HG02610 (cell line): ENCODE results near the gene NINL.
A peak's percentile ranks its signal among the peaks of the same experiment; 100 is the strongest.
"Not testable (repeated sequence)": the region's sequence is repeated elsewhere in the genome, so short reads cannot be mapped to it uniquely, and the experiment has no call there.

ENCODE experiments used
- ATAC-seq: cut with Tn5 transposase; IDR thresholded peaks from one replicate; pipeline ENCODE4 v1.9.1; 2021; ENCODE audit warnings: mild to moderate bottlenecking, moderate library complexity; ENCODE audit not compliant: unreplicated experiment

The NINL gene

GRCh38 chr20:25584905-25585704 lies at the start of gene NINL:
NINL (minus strand) TSS chr20:25585531; CDS start chr20:25526587, 58,944 bp downstream.
- no peak for ATAC-seq

GRCh38 chr20:25632940-25633790 lies 47.8 kb upstream of the NINL start:
- ATAC-seq, result no peak

GRCh38 chr20:25630615-25631014 lies 45.3 kb upstream of the NINL start:
- not testable (repeated sequence) for ATAC-seq

GRCh38 chr20:25629816-25630499 lies 44.6 kb upstream of the NINL start:
- ATAC-seq, result no peak

GRCh38 chr20:25626779-25627178 lies 41.4 kb upstream of the NINL start:
- no peak for ATAC-seq

GRCh38 chr20:25624500-25624939 lies 39.2 kb upstream of the NINL start:
- no peak for ATAC-seq

- peak; percentile 83 for ATAC-seq
These were observed 38.6 kb upstream of the NINL start, which contains the start of gene NANP for GRCh38 chr20:25623736-25624499. NANP (minus strand) TSS chr20:25624014; CDS start chr20:25623948, 66 bp downstream.

- ATAC-seq, result peak; percentile 7
These were observed 37.9 kb upstream of the NINL start for GRCh38 chr20:25623225-25623735.

- ATAC-seq, result no peak
These were observed 37.3 kb upstream of the NINL start for GRCh38 chr20:25622450-25623224.

GRCh38 chr20:25622049-25622448 lies 36.7 kb upstream of the NINL start:
- ATAC-seq, result no peak

GRCh38 chr20:25619514-25619913 lies 34.2 kb upstream of the NINL start:
- ATAC-seq, result no peak

- no peak for ATAC-seq
These were observed 23.4 kb upstream of the NINL start for GRCh38 chr20:25608774-25609173.

GRCh38 chr20:25606094-25606695 lies 20.9 kb upstream of the NINL start:
- no peak for ATAC-seq

- no peak for ATAC-seq
These were observed 19.8 kb upstream of the NINL start for GRCh38 chr20:25605148-25605547.

GRCh38 chr20:25604611-25605010 lies 19.3 kb upstream of the NINL start:
- no peak for ATAC-seq

GRCh38 chr20:25602914-25603309 lies 17.6 kb upstream of the NINL start:
- not testable (repeated sequence) for ATAC-seq

- ATAC-seq, result not testable (repeated sequence)
These were observed 17.0 kb upstream of the NINL start for GRCh38 chr20:25602191-25602913.

GRCh38 chr20:25601659-25602058 lies 16.3 kb upstream of the NINL start:
- ATAC-seq, result no peak
